SK-N-SH (cell line): ENCODE results near the gene CDH13.

Experiments used
- CHD2 ChIP-seq: fragments of 150-350 bp; IDR thresholded peaks from 2 replicates; pipeline ENCODE4 v1.6.1; 2018; ENCODE audit warnings: low read length; ENCODE audit not compliant: partially characterized antibody
- CTCF ChIP-seq: fragments of 200-600 bp; sonication (generic); IDR thresholded peaks from 2 replicates; pipeline ENCODE4 v1.6.1; 2017; ENCODE audit warnings: antibody characterized with exemption, mild to moderate bottlenecking, moderate library complexity
- ELF1 ChIP-seq: IDR thresholded peaks from 2 replicates; pipeline ENCODE4 v1.4.0; 2012
- EP300 ChIP-seq, 2 experiments: IDR thresholded peaks; 2 replicates each; pipeline versions ENCODE4 v1.4.0 to v1.6.1; 2012; ENCODE audit warnings: borderline replicate concordance in 1 of 2, low read depth in 1 of 2, low read length in 1 of 2
- FOXJ3 ChIP-seq: sonication (generic); formaldehyde crosslinking; IDR thresholded peaks from 2 replicates; pipeline ENCODE4 v1.5.1; 2020; ENCODE audit warnings: mild to moderate bottlenecking, missing genetic modification reagents
- FOXM1 ChIP-seq: IDR thresholded peaks from 2 replicates; pipeline ENCODE4 v1.4.0; 2012; ENCODE audit warnings: low read depth, mild to moderate bottlenecking
- GATA2 ChIP-seq: sonication (generic); formaldehyde crosslinking; IDR thresholded peaks from 2 replicates; pipeline ENCODE4 v1.5.0; 2020; ENCODE audit warnings: mild to moderate bottlenecking, missing genetic modification reagents
- IRF3 ChIP-seq: fragments of 150-350 bp; IDR thresholded peaks from 2 replicates; pipeline ENCODE4 v1.6.1; 2016; ENCODE audit warnings: mild to moderate bottlenecking, low read depth, low read length
- MXI1 ChIP-seq: IDR thresholded peaks from 2 replicates; pipeline ENCODE4 v1.6.1; 2012; ENCODE audit warnings: mild to moderate bottlenecking, low read depth, low read length, improper control_type of control experiment
- POLR2AphosphoS5 ChIP-seq: IDR thresholded peaks from 2 replicates; pipeline ENCODE4 v1.6.1; 2012; ENCODE audit warnings: low read depth, low read length
- RAD21 ChIP-seq: IDR thresholded peaks from 2 replicates; pipeline ENCODE4 v1.6.1; 2012; ENCODE audit warnings: mild to moderate bottlenecking, low read length
- TCF12 ChIP-seq: IDR thresholded peaks from 2 replicates; pipeline ENCODE4 v1.4.0; 2012
- YY1 ChIP-seq: IDR thresholded peaks from 2 replicates; pipeline ENCODE4 v1.4.0; 2012; ENCODE audit warnings: low read depth, mild to moderate bottlenecking

GRCh38 chr16:82605863-82606620 is 20.7 kb upstream of the CDH13 start:
- TF ChIP-seq CTCF (no peak), IRF3 (no peak), FOXM1 (no peak), EP300 (IDR thresholded peaks at IDR 0.05; ENCODE audit: borderline replicate concordance in 1 of 2, low read depth in 1 of 2, low read length in 1 of 2) (no peak), RAD21 (no peak), POLR2AphosphoS5 (no peak), YY1 (no peak), CHD2 (no peak), TCF12 (no peak), GATA2 (CRISPR knock-in tag) (no peak), FOXJ3 (no peak), MXI1 (no peak), ELF1 (no peak)
